Nephron progenitor cell (in vitro differentiated cells): ENCODE measurements around the gene GPC5.

Experiments
- DNase-seq: peaks from one replicate; pipeline ENCODE4 v3.0.0; 2021
- H3K27ac Mint-ChIP-seq: 2 replicates; pipeline ENCODE4 v1.8.0; 2021; ENCODE audit warnings: mild to moderate bottlenecking, moderate library complexity, mixed read lengths
- H3K27me3 Mint-ChIP-seq: 2 replicates; pipeline ENCODE4 v1.8.0; 2021; ENCODE audit warnings: mild to moderate bottlenecking, low read depth, mixed read lengths; ENCODE audit not compliant: poor library complexity
- H3K36me3 Mint-ChIP-seq: 2 replicates; pipeline ENCODE4 v1.8.0; 2021; ENCODE audit warnings: low read depth, mixed read lengths
- H3K4me1 Mint-ChIP-seq: 2 replicates; pipeline ENCODE4 v1.8.0; 2021; ENCODE audit warnings: mixed read lengths
- H3K4me3 Mint-ChIP-seq: 2 replicates; pipeline ENCODE4 v1.8.0; 2021; ENCODE audit warnings: mild to moderate bottlenecking, moderate library complexity, mixed read lengths
- H3K9me3 Mint-ChIP-seq: 2 replicates; pipeline ENCODE4 v1.8.0; 2021; ENCODE audit warnings: mild to moderate bottlenecking, moderate library complexity, mixed read lengths
- TF ChIP-seq, protein P1 (sequence below): fragments of 200-600 bp; sonication (generic); IDR thresholded peaks from 2 replicates; pipeline ENCODE4 v1.5.0; 2021; ENCODE audit warnings: antibody characterized with exemption

GPC5 gene

GRCh38 chr13:92572190-92572589, 1173.8 kb downstream of the GPC5 start:
- H3K9me3 Mint-ChIP-seq: no peaks in the 10 kb centered on the region
- H3K36me3 Mint-ChIP-seq: no peaks in the 10 kb centered on the region
- no peak overlapping the region for H3K27ac Mint-ChIP-seq
- peaks cover 4% of the 10 kb centered on the region for H3K27me3 Mint-ChIP-seq
- TF ChIP-seq, protein P1, sequence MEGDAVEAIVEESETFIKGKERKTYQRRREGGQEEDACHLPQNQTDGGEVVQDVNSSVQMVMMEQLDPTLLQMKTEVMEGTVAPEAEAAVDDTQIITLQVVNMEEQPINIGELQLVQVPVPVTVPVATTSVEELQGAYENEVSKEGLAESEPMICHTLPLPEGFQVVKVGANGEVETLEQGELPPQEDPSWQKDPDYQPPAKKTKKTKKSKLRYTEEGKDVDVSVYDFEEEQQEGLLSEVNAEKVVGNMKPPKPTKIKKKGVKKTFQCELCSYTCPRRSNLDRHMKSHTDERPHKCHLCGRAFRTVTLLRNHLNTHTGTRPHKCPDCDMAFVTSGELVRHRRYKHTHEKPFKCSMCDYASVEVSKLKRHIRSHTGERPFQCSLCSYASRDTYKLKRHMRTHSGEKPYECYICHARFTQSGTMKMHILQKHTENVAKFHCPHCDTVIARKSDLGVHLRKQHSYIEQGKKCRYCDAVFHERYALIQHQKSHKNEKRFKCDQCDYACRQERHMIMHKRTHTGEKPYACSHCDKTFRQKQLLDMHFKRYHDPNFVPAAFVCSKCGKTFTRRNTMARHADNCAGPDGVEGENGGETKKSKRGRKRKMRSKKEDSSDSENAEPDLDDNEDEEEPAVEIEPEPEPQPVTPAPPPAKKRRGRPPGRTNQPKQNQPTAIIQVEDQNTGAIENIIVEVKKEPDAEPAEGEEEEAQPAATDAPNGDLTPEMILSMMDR: no peak
- no peak overlapping the region for H3K4me3 Mint-ChIP-seq
- peaks cover 4% of the 10 kb centered on the region for H3K4me1 Mint-ChIP-seq
- no peak for DNase-seq

DNA sequence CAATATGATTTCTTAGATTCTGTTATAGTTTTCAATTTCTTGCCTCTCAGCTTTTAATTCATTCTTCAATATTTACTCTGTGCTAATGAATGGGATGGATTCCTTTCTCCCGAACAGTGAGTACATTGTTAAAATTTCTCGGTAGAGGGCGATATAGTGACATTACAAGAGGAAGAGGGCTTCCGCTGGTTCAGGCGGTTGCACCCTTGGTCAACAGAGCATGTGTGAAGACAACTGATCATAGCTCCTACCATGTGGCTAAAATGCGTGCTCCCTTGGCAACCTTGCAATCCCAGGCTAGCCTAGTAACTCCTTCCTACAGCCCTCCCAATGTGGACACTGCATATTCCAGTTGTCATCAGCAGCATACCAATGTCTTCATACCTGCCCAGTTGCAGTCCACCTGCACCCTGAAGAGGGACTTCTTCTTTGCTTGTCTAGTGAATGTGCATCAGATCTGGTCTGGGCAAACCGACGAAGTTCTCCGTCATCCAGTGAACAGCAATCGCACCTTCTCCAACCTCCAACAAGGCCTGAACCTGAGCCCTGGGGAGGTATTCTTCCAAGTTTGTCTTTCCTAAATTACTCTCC, 1175.1 kb downstream of the GPC5 start:
- Mint-ChIP-seq H3K9me3 (no peaks in the 10 kb centered on the region), H3K36me3 (no peaks in the 10 kb centered on the region), H3K27ac (no peak overlapping the region), H3K4me1 (peaks cover 4% of the 10 kb centered on the region), H3K4me3 (no peak overlapping the region), H3K27me3 (peaks cover 4% of the 10 kb centered on the region)
- peak; percentile 37 for DNase-seq
- TF ChIP-seq, protein P1: peak; percentile 62

GRCh38 chr13:92574499-92574898, 1176.1 kb downstream of the GPC5 start:
- Mint-ChIP-seq H3K27ac (peak overlapping the region; percentile 44), H3K4me3 (no peak overlapping the region), H3K4me1 (peaks cover 4% of the 10 kb centered on the region), H3K36me3 (no peaks in the 10 kb centered on the region), H3K9me3 (no peaks in the 10 kb centered on the region), H3K27me3 (peaks cover 4% of the 10 kb centered on the region)
- DNase-seq: no peak
- TF ChIP-seq, protein P1: no peak

- Mint-ChIP-seq H3K27ac (no peak overlapping the region), H3K36me3 (no peaks in the 10 kb centered on the region), H3K9me3 (no peaks in the 10 kb centered on the region), H3K4me1 (peaks cover 4% of the 10 kb centered on the region), H3K27me3 (peaks cover 4% of the 10 kb centered on the region), H3K4me3 (no peak overlapping the region)
- TF ChIP-seq, protein P1: no peak
- no peak for DNase-seq
These were observed 1177.4 kb downstream of the GPC5 start for GRCh38 chr13:92575777-92576176.

- Mint-ChIP-seq H3K36me3 (no peaks in the 10 kb centered on the region), H3K27me3 (peaks cover 4% of the 10 kb centered on the region), H3K27ac (no peak overlapping the region), H3K4me3 (no peak overlapping the region), H3K9me3 (peaks cover 10% of the 10 kb centered on the region), H3K4me1 (peaks cover 4% of the 10 kb centered on the region)
- TF ChIP-seq, protein P1: no peak
- DNase-seq: no peak
These were observed 1179.9 kb downstream of the GPC5 start for GRCh38 chr13:92578358-92578757.

- Mint-ChIP-seq H3K9me3 (no peaks in the 10 kb centered on the region), H3K36me3 (no peaks in the 10 kb centered on the region), H3K4me1 (peaks cover 5% of the 10 kb centered on the region), H3K27ac (no peak overlapping the region), H3K4me3 (no peak overlapping the region), H3K27me3 (peaks cover 2% of the 10 kb centered on the region)
- DNase-seq: no peak
- TF ChIP-seq, protein P1: no peak
These were observed 1191.5 kb downstream of the GPC5 start for GRCh38 chr13:92589955-92590354.
